8988T (cell line): ENCODE data around the gene HCFC1.
"Not testable (repeated sequence)": the region's sequence is repeated elsewhere in the genome, so short reads cannot be mapped to it uniquely, and the experiment has no call there.

Experiments used
- DNase-seq: peaks from one replicate; pipeline ENCODE4 v3.0.0; 2011

Gene HCFC1

DNA sequence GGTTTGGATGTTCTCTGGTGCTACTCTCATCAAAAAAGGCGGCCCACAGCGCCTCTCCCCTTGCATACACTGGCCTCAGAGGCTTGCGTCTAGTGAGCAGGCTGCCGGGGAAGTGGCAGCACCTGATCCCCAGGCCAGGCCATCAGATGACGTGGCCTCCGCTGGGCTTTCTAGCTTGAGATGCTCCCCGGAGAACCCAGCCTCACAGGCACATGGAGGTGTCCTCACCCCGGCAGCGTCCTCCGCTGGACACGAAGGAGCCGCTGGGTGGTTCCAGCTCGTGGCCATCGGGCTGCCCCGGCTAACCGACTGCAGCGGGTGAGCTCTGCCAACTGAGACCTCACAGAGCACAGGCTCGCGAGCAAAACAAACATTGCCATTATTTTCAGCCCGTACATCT is 35.3 kb upstream of the HCFC1 start:
- no peak for DNase-seq

DNA sequence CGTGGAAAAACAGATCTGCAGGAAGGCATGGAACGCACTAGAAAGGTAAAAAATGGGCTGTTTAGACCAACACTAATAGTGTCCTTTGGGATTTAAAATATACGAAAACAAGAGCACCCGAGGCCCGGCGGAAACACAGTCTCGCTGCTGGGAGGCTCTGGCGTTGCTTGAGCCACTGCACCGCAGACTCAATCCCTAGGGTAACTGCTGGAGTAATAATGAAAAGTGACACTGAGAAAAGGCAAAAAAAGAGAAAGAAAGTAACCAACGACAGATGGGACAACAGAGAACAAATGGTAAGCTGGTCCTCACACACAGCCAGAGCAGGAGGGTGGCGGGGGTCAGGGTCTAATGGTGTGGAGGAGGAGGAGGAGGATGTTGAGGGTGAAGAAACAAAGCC is 32.7 kb upstream of the HCFC1 start:
- DNase-seq, result no peak

DNA sequence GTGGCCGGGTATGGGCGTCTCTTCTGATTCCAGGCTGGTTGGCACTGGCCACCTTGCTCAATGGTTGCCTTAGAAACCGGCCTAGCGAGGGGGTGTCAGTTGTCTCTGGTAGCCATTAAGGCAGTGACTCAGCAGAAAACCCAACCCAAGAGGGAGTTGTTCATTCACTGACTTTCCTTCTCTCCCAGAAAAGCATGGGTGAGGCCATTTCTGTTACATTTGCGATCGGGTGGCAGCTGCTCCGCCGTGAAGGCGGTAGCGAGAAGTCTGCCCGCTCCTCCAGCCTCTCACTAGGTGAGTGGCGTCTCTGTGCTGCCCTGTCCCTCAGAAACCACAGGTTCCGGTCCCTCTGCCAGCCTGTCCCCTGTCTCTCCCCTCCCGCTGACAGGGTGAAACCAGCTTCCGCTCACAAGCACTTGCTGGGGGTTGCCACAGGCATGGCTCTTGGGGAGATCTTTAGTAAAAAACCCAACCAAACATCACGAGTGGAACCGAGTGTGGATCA is 30.6 kb upstream of the HCFC1 start:
- no peak for DNase-seq

DNA sequence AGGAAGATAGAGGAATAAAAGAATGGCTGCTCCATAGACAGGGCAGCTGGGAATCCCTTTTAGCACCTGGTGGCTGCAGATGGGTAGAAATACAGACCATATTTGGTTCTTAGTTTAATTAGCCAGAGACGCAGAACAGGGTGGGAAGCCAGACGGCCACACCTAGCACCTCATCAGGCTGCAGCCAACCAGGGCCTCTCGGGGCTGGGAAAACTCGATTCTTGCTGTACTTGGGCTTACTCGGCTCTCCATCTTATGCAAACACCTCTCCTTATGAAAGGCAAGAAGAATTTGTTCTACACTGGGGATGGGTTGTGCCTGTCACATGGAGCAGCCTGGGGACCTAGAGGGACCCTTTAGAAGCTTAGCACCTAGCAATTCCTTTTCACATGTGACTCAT is 28.4 kb upstream of the HCFC1 start:
- no peak for DNase-seq

DNA sequence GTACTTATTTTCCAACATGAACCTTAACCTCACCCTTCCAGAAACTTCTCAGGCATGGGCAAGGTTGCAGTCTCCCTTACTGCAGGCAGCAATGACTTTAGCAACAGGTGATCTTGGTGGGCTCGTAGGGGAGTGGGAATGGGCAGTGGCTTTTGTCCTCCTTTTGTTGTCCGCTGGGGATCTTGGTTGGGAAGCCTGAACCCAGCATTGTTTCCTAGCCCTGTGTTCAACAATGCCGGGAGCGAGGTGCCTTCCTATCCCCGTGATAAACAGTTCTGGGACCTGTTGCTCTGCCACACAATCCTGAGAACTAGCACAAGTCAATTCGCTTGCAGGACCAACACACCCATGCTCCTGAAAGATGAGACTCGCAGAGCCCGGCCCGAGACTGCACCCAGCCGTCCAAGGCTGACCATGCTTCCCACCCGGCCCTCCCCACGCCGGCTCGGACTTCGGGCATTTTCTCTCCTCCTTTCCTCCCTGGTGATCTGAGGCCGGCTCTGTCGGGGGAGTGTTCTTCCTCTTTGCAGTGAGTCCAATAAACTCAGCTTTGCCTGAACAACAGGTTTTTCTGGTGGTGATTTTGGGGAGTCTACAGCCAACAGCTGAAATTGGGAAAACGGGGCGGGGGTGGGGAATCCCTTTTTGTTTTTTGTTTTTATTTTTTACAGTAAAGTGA is 27.9 kb upstream of the HCFC1 start:
- no peak for DNase-seq

DNA sequence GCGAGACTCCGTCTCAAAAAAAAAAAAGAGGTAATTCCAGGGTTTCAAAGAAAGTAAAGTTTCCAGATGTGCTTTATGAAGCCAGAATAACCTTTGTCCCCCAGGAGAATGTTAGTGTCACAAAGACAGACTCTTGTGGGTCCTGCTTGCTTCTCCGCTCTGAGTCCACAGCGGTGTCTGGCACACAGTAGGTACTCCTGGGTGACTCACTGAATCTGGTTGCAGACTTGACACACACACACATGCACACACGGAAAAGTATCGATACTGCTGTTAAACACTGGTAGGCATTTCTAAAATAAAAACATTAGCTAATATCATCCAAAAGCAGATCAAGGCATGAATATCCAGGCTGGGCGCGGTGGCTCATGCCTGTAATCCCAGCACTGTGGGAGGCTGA is 23.9 kb upstream of the HCFC1 start:
- no peak for DNase-seq

DNA sequence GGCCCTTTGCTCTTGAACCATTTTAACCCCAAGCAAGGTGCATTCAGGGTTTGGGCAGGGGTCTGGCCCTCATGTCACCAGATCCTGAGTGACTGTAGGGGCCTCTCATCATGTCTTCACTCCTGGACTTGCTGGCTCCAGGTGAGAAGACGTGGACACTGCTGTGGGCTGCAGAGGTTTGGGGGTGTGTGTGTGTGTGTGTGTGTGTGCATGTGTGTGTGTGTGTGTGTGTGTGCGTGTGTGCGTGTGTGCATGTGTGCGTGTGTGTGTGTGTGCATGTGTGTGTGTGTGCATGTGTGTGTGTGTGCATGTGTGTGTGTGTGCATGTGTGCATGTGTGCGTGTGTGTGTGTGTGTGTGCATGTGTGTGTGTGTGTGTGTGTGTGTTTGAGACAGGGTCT is 22.8 kb upstream of the HCFC1 start:
- DNase-seq, result not testable (repeated sequence)

DNA sequence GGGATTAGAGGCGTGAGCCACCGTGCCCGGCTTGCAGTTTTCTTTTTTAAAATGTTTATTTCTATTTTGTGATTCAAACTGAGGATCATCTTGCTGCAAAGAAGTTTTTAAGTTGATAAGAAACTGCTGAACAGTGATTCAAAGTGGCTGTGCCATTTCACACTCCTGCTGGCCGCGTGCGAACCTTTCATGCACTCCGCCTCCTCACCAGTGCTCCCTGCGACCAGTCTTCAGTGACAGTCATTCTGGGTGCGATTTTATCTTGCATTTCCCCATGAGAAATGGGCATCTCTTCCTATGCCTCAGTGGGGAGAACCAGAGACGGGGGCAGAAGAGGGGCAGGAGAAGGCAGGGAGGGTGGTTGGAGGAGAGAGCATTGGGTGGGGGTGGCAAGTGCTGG is 22.4 kb upstream of the HCFC1 start:
- no peak for DNase-seq

DNA sequence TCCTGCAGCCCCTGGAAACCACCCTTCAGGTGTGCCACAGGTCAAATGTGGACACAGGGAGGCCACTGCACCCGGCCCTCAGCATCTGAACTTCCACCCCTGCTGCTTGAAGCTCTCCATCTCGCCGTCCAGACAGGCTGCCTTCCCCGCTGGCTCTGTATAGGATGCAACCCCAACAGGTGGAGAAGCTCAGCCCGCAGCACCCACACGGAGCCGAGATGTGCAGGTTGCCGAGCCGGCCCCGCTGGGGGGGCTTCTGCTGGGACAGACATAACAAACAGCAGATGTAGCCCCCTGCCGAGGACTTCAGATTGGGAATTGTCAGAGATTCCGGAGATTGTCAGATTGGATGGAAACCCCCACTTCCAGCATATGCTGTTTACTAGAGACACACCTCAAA is 21.5 kb upstream of the HCFC1 start:
- no peak for DNase-seq

DNA sequence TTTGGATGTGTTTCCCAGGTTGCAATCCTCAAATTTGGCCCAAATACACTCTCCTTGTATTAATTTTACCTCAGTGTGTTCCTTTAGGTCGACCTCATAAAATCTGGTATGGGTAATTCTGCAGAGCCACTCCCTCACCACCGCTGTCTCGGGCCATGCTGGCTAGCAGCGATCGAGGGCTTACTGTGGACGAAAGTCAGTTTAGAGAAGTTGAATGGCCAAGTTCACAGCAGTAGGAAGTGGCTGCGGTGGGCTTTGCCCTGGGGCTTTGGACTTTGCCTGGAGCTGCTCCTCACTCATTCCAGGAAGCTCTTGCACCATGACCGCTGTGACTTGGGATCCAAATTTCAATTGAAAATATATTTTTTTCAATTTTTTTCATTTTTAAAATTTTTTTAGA is 20.6 kb upstream of the HCFC1 start:
- DNase-seq, result no peak

DNA sequence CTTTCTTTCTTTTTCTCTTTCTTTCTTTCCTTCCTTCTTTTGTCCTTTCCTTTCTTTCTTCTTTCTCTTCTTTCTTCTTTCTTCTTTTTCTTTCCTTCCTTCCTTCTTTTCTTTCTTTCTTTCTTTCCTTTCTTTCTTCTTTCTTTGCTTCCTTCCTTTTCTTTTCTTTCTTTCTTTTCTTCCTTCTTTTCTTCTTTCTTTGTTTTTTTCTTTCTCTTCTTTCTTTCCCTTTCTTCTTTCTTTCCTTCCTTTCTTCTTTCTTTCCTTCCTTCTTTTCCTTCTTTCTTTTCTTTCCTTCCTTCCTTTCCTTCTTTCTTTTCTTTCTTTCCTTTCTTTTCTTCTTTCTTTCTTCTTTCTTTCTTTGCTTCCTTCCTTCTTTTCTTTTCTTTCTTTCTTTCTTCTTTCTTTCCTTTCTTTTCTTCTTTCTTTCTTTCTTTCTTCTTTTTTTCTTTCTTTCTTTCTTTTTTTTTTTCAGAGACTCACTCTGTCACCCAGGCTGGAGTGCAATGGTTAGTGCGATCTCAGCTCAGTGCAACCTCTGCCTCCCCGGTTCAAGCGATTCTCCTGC is 19.5 kb upstream of the HCFC1 start:
- DNase-seq, result no peak

DNA sequence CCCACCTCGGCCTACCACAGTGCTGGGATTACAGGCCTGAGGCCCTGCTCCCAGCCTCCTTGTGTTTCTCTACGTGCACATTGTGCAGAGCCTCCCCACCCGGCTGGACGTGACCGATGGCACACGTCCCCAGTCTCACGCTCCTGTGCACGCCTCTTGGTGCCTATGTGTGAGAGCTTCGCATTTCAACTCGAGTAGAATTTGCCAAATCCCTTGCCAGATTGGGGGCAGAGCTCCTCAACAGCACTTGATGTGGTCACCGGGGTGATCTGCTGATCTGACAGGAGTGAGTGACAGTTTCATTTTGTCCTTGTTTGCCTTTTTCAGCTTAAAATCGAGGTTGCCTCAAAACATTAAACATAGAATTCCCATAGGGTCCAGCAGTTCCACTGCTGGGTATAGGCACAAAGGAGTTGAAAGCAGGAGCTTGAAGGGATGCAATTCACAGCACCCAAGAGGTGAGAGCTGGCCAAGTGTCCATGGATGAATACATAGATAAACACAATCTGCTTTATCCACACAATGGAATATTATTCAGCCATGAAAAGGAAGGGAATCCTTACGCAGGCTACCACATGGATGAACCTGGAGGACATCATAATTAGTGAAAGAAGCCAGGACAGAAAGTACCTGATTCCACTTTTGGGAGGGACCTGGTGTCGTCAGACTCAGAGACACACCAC is 18.5 kb upstream of the HCFC1 start:
- no peak for DNase-seq

DNA sequence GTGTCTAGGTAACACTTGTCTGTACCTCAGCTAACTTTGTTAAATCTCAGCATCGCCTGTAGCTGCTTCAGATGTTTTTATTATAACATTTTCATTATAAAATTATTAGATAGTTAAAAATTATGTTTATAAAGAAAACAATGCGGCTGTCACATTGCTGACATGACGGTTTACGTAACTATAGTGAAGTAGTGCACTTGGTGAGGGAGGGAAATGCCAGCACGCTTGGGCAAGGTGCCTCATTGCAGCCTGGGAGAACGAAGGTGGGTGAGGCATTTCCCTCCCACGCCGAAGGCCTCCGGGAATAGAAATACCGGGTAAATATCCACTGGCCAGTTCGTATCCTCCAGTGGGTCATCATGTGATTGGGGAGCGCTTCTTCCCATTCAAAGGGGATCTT is 16.9 kb upstream of the HCFC1 start:
- DNase-seq, result no peak

DNA sequence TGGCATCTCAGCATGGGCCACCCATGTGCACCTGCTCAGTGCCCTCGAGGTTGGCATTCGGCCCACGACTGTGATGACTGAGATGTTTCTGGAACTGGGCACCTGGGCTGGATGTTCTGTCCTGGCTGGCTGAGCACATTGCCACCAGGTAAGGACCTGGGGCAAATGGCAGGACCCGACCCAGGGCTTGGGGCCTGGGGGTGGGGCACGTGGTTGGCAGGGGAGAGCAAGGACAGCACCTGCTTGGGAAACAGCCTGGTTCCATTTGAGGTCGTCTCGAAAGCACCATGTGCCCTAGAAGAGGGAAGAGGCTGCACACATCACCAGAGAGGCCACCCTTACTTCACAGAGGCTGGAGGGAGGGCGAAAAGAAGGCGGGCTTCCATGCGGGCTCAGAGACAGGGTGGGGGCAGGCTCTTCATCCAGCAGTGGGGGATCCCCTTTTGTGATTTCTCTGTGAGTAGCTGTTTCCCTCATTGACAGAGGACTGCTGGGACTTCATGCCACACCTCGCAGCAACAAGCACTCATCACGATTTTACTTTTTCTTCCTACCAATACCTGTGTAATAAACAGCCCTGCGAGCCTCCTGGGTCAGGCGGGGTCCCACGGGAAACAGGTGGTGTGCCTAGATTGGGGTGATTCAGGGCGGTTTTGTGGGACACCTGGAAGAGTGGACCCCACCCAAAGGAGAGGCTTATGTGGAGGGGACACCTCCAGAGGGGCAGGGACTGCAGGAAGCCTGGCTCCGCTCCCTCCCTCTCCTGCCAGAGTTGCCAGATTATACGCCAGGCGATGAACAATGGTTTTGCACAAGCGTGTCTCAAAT is 12.9 kb upstream of the HCFC1 start:
- DNase-seq, result no peak

DNA sequence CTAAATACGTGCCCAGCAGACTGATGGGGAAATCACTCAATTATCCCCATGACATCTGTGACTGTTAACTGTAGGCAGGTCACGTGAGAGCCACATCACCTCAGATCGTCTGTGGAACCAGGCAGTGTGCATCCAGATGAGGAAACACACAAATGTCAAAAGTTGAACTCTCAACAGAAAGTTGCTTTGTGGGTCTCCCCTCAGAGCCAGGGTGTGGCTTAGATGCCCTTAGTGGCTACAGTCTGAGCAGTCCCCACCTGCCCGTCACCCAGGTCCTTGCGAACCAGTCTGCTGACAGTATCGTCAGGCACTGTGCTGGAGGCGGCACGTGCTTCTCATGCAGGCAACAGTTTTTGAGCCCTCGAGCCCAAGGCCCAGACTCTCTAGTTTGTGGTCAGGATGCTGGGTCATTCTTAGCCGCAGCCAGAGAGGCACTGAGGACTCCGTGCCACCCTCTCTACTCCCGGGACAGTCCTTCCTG is 11.7 kb upstream of the HCFC1 start:
- DNase-seq, result no peak

DNA sequence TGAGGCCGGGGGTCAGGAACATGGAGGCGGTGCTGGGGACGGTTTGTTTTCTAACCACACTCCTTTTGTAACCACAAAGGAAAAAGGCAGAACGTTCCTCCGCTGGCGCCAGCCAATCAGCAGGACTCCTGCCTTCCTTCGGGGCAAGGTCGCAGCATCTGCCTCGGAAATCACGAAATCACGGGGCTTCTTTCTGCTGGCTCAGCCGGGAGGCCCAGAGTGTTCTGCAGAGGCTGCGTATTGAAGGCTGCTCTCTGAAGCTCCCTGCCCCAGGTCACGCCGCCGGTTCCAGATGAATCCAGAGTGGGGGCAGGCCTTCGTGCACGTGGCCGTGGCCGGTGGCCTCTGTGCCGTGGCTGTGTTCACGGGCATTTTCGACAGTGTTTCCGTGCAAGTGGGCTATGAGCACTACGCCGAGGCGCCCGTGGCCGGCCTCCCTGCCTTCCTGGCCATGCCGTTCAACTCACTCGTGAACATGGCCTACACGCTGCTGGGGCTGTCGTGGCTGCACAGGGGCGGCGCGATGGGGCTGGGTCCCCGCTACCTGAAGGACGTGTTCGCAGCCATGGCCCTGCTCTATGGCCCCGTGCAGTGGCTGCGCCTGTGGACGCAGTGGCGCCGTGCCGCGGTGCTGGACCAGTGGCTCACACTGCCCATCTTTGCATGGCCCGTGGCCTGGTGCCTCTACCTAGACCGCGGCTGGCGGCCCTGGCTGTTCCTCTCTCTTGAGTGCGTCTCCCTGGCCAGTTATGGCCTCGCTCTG is 10.3 kb upstream of the HCFC1 start:
- no peak for DNase-seq

DNA sequence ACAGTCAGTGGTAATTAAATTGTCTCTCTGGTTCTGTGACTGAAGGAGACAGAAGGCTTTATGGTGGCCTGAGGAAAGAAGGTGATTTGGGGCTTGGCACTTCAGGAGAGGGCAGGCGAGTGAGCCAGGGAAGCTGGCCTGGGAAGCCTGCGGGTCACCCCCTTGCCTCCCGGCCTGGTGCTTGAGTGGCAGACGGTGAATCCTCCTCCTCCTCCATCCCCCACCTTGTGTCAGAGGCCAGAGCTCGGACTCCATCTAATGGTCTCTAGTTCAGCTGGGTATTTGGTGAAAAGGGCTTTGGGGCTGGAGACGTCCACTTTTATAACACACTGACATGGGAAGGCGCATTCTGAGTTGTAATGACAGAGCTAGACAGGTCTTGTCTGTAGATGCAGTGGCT is 9.6 kb upstream of the HCFC1 start:
- DNase-seq, result no peak

DNA sequence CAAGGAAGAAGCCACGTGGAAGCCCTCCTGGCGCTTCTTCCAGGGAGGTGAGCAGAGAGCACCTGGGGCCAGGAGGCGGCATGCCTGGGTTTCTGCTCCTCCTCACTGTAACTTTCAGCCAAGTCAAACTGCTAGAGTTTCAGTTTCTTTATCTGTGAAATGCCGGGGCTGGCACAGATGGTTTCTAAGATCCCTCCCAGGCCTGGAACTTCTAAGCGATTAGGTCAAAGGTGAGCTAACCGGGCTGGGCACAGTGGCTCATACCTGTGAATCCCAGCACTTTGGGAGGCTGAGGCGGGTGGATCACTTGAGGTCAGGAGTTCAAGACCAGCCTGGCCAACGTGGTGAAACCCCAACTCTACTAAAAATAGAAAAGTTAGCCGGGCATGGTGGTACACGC is 8.8 kb upstream of the HCFC1 start:
- DNase-seq, result not testable (repeated sequence)

DNA sequence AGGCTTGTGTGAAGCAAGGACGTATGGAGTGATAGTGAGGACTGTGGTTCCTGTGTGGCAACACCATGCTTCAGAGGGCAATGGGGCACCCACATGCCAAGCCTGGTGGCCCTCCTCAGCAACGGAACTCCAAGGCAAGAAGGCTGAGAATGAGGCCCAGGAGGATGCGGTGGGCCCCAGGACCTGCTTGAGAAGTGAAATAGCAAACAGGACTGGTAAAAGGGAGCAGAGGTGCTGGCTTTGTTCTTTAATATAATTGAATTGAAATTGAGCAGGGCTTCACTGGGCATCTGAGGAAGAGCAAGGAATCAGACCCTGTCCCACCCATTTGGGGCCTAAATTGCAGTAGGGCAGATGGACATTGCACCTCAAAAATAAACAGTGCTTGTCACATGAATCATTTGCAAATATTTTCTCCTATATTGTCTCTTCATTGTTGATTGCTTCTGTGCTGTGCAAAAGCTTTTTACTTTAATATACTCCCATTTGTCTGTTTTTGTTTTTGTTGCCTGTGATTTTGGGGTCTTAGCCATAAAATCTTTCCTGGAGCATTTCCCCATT is 3.2 kb upstream of the HCFC1 start:
- no peak for DNase-seq

DNA sequence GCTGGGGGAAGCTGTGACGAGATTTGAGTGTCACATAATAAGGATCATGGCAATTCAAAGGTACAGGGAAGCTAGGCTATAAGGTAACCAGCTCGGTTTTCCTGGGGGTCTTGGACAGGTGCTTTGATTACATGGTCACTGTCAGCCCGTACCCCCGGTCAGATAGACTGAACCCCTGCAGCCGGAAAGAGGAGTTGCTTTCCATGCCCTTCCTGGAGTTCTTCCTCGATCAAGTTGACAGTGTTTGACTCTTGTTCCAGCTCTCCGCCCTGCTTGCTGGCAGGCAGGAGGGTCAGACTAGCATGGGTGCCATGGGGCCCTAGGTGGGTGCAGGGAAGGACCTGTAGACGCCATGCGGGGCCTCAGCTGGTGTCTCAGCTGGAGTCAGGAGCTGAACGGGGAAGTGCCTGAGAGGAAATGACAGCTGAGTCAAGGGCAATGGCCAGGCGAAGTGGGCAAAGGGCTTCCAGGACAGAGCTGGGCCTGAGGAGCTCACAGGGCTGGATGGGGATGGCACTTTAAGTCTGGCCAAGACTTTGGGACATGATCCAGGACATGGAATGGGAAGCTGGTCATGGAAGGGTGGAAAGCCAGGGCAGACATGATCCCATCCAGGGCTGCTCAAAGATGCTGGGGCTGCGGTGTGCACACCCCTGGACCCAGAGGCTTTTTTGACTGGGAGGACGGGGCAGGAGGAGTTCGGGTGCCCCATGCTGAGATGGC is 2.5 kb upstream of the HCFC1 start:
- no peak for DNase-seq
